NCI-H146 (cell line): ENCODE data around the gene STAG1.
"Not testable (repeated sequence)": the region's sequence is repeated elsewhere in the genome, so short reads cannot be mapped to it uniquely, and the experiment has no call there.

Experiments used
- DNase-seq: peaks from one replicate; lab custom pipeline; 2025; lab: John Stamatoyannopoulos, UW

Gene STAG1

GRCh38 chr3:136703429-136703828, 48.7 kb downstream of the STAG1 start:
- no peak for DNase-seq

GRCh38 chr3:136699271-136699828, 52.8 kb downstream of the STAG1 start:
- DNase-seq: no peak

GRCh38 chr3:136698361-136698760, 53.8 kb downstream of the STAG1 start:
- no peak for DNase-seq

GRCh38 chr3:136696797-136697196, 55.4 kb downstream of the STAG1 start:
- no peak for DNase-seq

- no peak for DNase-seq
These were observed 57.9 kb downstream of the STAG1 start for GRCh38 chr3:136694321-136694720.

GRCh38 chr3:136690599-136690998, 61.6 kb downstream of the STAG1 start:
- no peak for DNase-seq

- no peak for DNase-seq
These were observed 66.3 kb downstream of the STAG1 start for GRCh38 chr3:136685882-136686281.

- no peak for DNase-seq
These were observed 69.4 kb downstream of the STAG1 start for GRCh38 chr3:136682740-136683312.

GRCh38 chr3:136678981-136679380, 73.2 kb downstream of the STAG1 start:
- DNase-seq: no peak

GRCh38 chr3:136676009-136676408, 76.2 kb downstream of the STAG1 start:
- no peak for DNase-seq

GRCh38 chr3:136675150-136675858, 76.9 kb downstream of the STAG1 start:
- DNase-seq: no peak

GRCh38 chr3:136672457-136672856, 79.7 kb downstream of the STAG1 start:
- no peak for DNase-seq

- DNase-seq: no peak
These were observed 80.3 kb downstream of the STAG1 start for GRCh38 chr3:136671921-136672320.

- no peak for DNase-seq
These were observed 82.0 kb downstream of the STAG1 start for GRCh38 chr3:136670166-136670565.

GRCh38 chr3:136667081-136667480, 85.1 kb downstream of the STAG1 start:
- no peak for DNase-seq

- not testable (repeated sequence) for DNase-seq
These were observed 85.9 kb downstream of the STAG1 start for GRCh38 chr3:136666301-136666700.

GRCh38 chr3:136664771-136665170, 87.4 kb downstream of the STAG1 start:
- DNase-seq: no peak

- DNase-seq: no peak
These were observed 90.9 kb downstream of the STAG1 start for GRCh38 chr3:136661282-136661681.

GRCh38 chr3:136658946-136659682, 93.1 kb downstream of the STAG1 start:
- peak; percentile 67 for DNase-seq

GRCh38 chr3:136657526-136657925, 94.7 kb downstream of the STAG1 start:
- DNase-seq: no peak

GRCh38 chr3:136653628-136654027, 98.5 kb downstream of the STAG1 start:
- no peak for DNase-seq

- no peak for DNase-seq
These were observed 100.6 kb downstream of the STAG1 start for GRCh38 chr3:136651581-136651980.

GRCh38 chr3:136650461-136650860, 101.7 kb downstream of the STAG1 start:
- DNase-seq: no peak
